ENCODE measurements around the gene BLID.

GRCh38 chr11:122068837-122069236 lies 47.2 kb downstream of the BLID start:
- TF ChIP-seq CTCF (conservative IDR thresholded peaks at IDR 0.05) (no peak), EZH2 (IDR thresholded peaks at IDR 0.05; ENCODE audit: low read depth) (no peak)

Measured in PC-9 (cell line).